Transverse colon (tissue), 4 donors: ENCODE results near the gene AP1G2. TPM values are rescaled to one million over a fixed set of nuclear protein-coding genes. Genes with fewer than 3 reads are reported as not detected.
"Not testable (repeated sequence)": the region's sequence is repeated elsewhere in the genome, so short reads cannot be mapped to it uniquely, and the experiment has no call there.

ENCODE experiments used
- DNase-seq: peaks from one replicate; pipeline ENCODE4 v3.0.0-alpha.2; 2019
- H3K27ac ChIP-seq, 4 donors: fragments of 200-600 bp; sonication (generic); 2 replicates each; pipeline ENCODE4 v1.5.1; 2016 to 2018; ENCODE audit warnings: inconsistent platforms in 4 of 4
- H3K27me3 ChIP-seq: fragments of 200-600 bp; sonication (generic); 2 replicates; pipeline ENCODE4 v1.5.1; 2017; ENCODE audit warnings: inconsistent platforms
- H3K36me3 ChIP-seq, 4 donors: fragments of 200-600 bp; sonication (generic); 2 replicates each; pipeline ENCODE4 v1.5.1; 2017 to 2019; ENCODE audit warnings: inconsistent platforms in 4 of 4
- H3K4me1 ChIP-seq, 4 donors: fragments of 200-600 bp; sonication (generic); 2 replicates each; pipeline ENCODE4 v1.5.1; 2017 to 2020; ENCODE audit warnings: inconsistent platforms in 4 of 4
- H3K4me3 ChIP-seq, 4 donors: fragments of 200-600 bp; sonication (generic); 1 replicate in 1 of 4; 2 replicates in 3 of 4; pipeline versions ENCODE4 v1.5.1 to v1.6.1; 2017 to 2019; ENCODE audit warnings: inconsistent platforms in 4 of 4
- H3K9me3 ChIP-seq, 2 donors: fragments of 200-600 bp; sonication (generic); 2 replicates each; pipeline ENCODE4 v1.5.1; 2017 to 2019; ENCODE audit warnings: inconsistent platforms in 2 of 2
- CTCF ChIP-seq, 5 experiments: fragments of 200-600 bp in 3 of 5; fragments of 450-650 bp in 2 of 5; sonication (generic) in 3 of 5; IDR thresholded peaks; 1 replicate in 2 of 5; 2 replicates in 3 of 5; pipeline ENCODE4 v1.5.1; 2016 to 2017; ENCODE audit warnings: antibody characterized with exemption in 5 of 5, inconsistent platforms in 3 of 5, mild to moderate bottlenecking in 2 of 5, moderate library complexity in 1 of 5
- EP300 ChIP-seq: sonication (generic); formaldehyde crosslinking; IDR thresholded peaks from one replicate; pipeline ENCODE4 v1.6.1; 2017; ENCODE audit warnings: antibody characterized with exemption, low read depth
- POLR2A ChIP-seq: fragments of 450-650 bp; IDR thresholded peaks from one replicate; pipeline ENCODE4 v1.6.1; 2016; ENCODE audit warnings: antibody characterized with exemption, mild to moderate bottlenecking, moderate library complexity
- POLR2AphosphoS5 ChIP-seq, 3 donors: sonication (generic); formaldehyde crosslinking; IDR thresholded peaks; one replicate each; pipeline ENCODE4 v1.6.1; 2016; ENCODE audit warnings: antibody characterized with exemption in 3 of 3
- WGBS, 2 donors: methylation state at CpG; one replicate each; pipeline ENCODE4 v1.1.5; 2018; ENCODE audit warnings: low coverage in 1 of 2; 5-methylcytosine and 5-hydroxymethylcytosine counted together
- in situ Hi-C, 4 donors: fragments of 200-750 bp; cut with MboI; loops; one replicate each; pipeline versions ENCODE4 v1.15.0 to v1.15.1; 2017; ENCODE audit warnings: low sequenced_read_pairs in 3 of 4, low pct_ligation_motif_present in 1 of 4, low pct_unique_long_range_greater_than_20kb in 1 of 4
- intact Hi-C: fragments of 100-400 bp; cut with DNase I; formaldehyde crosslinking; loops from one replicate; pipeline ENCODE4 v1.15.1; 2023; ENCODE audit warnings: low total_unique reads
- total RNA-seq, 4 donors: library from RNA; depleted of rRNA; stranded (reverse); fragments of >200 nt; gene quantifications; one replicate each; pipeline ENCODE4 v1.1.0, GENCODE V29; 2016

Gene AP1G2
- total RNA-seq, 4 donors from 2014 or later = 163 to 508 (median 237) TPM

- WGBS, 2 donors = 67 to 81% methylated on average over 3 to 25 of the region's 25 CpGs
- H3K27me3 ChIP-seq = peaks cover 23% of the 10 kb centered on the region
- H3K36me3 ChIP-seq, DNase-seq, H3K4me1 ChIP-seq, H3K4me3 ChIP-seq, H3K9me3 ChIP-seq, intact Hi-C loops, H3K27ac ChIP-seq, in situ Hi-C loops: not testable (repeated sequence)
Observed at GRCh38 chr14:23583761-23584526, 16.4 kb upstream of the AP1G2 start.

GRCh38 chr14:23582906-23583760, 15.5 kb upstream of the AP1G2 start:
- H3K27ac ChIP-seq = no peak overlapping the region
- no peak for DNase-seq
- H3K4me1 ChIP-seq = no peaks in the 10 kb centered on the region
- H3K9me3 ChIP-seq = no peaks in the 10 kb centered on the region
- H3K4me3 ChIP-seq = no peak overlapping the region
- no peak for TF ChIP-seq EP300
- no peak for TF ChIP-seq CTCF (IDR thresholded peaks at IDR 0.05)
- TF ChIP-seq POLR2AphosphoS5 (IDR thresholded peaks at IDR 0.05) = no peak
- TF ChIP-seq POLR2A = no peak
- 83% methylated on average over 3 of the region's 3 CpGs; no CpG with 5 or more reads in 1 of the 2 donors for WGBS, 2 donors
- peaks cover 31% of the 10 kb centered on the region for H3K27me3 ChIP-seq
- intact Hi-C loops = no loop called here
- no peaks in the 10 kb centered on the region for H3K36me3 ChIP-seq
- in situ Hi-C loops = no loop called here

GRCh38 chr14:23580948-23581281, 13.3 kb upstream of the AP1G2 start:
- DNase-seq = no peak
- peaks cover 4 to 18% (median 16%) of the 10 kb centered on the region in 4 donors for H3K4me1 ChIP-seq
- no peak overlapping the region for H3K27ac ChIP-seq
- in situ Hi-C loops (no loop called here), intact Hi-C loops (no loop called here)
- H3K4me3 ChIP-seq = no peak overlapping the region
- no peaks in the 10 kb centered on the region for H3K36me3 ChIP-seq
- WGBS, 2 donors = no CpG with 5 or more reads among the region's 8 CpGs
- TF ChIP-seq EP300 (no peak), POLR2AphosphoS5 (IDR thresholded peaks at IDR 0.05) (no peak), POLR2A (no peak), CTCF (IDR thresholded peaks at IDR 0.05) (no peak)
- no peaks in the 10 kb centered on the region for H3K9me3 ChIP-seq
- peaks cover 47% of the 10 kb centered on the region for H3K27me3 ChIP-seq

- H3K27ac ChIP-seq = no peak overlapping the region
- 87% methylated on average over 24 of the region's 24 CpGs; no CpG with 5 or more reads in 1 of the 2 donors for WGBS, 2 donors
- intact Hi-C loops (no loop called here), in situ Hi-C loops (no loop called here)
- no peaks in the 10 kb centered on the region for H3K36me3 ChIP-seq
- TF ChIP-seq CTCF (IDR thresholded peaks at IDR 0.05) (no peak), POLR2A (no peak), POLR2AphosphoS5 (IDR thresholded peaks at IDR 0.05) (no peak), EP300 (no peak)
- H3K4me1 ChIP-seq = peaks cover 4 to 19% (median 18%) of the 10 kb centered on the region in 4 donors
- no peak for DNase-seq
- H3K9me3 ChIP-seq = no peaks in the 10 kb centered on the region
- peaks cover 53% of the 10 kb centered on the region for H3K27me3 ChIP-seq
- H3K4me3 ChIP-seq = no peak overlapping the region
Observed at GRCh38 chr14:23580152-23580926, 12.7 kb upstream of the AP1G2 start.
